ENCODE data around the gene SLC12A8. TPM values are rescaled to one million over a fixed set of nuclear protein-coding genes. Genes with fewer than 3 reads are reported as not detected.

The SLC12A8 gene
- polyA plus RNA-seq, 1 donor, result 0.37 TPM

DNA sequence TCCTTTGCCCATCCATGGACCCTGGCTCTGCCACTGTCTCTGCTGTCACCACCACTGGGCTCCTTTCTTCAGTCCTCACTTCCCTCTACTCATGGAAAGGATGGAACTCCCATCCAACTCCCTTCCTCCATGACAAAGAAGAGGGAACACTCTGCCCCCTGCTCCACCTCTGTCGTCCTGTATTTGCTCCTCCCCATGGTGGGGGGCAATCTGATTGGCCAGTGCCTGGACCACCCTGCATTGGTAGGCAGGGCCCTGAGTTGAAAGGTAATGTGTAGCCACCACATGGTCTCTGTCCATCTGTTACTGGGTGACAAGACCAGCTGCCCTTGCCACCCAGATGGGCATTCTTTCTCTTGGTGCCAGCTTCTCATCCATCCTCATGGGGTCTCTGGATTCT, 136.1 kb downstream of the SLC12A8 start:
- no peak for DNase-seq (ENCODE audit: low read depth)

DNA sequence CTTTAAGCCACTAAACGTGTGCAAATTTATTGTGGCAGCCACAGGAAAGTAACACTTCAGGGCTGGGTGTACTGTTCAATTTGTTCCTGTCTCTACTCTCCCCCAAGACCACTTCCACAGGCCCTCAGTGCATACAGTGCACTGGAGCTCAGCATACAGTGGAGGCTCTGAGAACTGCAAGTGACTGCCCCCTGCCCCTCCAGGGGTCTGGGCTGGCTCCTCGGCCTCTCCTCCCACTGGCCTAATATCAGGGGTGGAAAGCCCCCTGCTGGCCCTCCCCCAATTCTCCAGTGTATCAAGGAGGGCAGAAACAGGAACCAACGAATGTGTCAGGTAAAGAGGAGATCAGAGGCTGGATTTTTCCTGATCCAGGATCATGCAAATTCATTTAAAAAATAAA, 136.8 kb downstream of the SLC12A8 start:
- DNase-seq (ENCODE audit: low read depth), result no peak

DNA sequence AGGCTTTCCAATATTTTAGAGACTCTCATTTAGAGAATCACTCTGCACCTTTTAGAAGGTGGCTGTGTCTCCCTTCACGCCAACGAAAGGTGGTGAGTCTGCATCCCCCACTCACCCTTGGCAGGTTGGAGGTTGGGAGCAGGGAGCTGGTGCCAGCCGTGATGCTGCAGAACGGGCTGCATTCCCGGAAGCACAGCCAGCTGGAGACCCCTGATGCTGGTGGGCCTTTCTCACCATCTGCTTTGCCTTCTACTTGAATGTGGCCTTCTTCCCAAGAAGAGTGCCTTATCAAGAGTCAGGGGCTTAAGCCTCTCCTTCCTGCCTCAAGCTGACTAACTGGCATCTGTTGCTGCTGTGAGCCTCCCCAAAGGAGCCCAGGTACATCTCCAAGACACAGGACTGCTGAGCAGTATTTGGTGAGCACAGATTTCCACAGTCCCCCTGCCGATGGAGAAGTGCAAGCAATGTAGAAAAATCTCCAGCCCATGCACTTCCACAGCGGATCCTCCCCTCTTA, 139.1 kb downstream of the SLC12A8 start:
- no peak for DNase-seq (ENCODE audit: low read depth)

- DNase-seq (ENCODE audit: low read depth), result no peak
Observed at GRCh38 chr3:125072749-125073389, 139.7 kb downstream of the SLC12A8 start.

- no peak for DNase-seq (ENCODE audit: low read depth)
Observed at GRCh38 chr3:125072301-125072700, 140.2 kb downstream of the SLC12A8 start.

DNA sequence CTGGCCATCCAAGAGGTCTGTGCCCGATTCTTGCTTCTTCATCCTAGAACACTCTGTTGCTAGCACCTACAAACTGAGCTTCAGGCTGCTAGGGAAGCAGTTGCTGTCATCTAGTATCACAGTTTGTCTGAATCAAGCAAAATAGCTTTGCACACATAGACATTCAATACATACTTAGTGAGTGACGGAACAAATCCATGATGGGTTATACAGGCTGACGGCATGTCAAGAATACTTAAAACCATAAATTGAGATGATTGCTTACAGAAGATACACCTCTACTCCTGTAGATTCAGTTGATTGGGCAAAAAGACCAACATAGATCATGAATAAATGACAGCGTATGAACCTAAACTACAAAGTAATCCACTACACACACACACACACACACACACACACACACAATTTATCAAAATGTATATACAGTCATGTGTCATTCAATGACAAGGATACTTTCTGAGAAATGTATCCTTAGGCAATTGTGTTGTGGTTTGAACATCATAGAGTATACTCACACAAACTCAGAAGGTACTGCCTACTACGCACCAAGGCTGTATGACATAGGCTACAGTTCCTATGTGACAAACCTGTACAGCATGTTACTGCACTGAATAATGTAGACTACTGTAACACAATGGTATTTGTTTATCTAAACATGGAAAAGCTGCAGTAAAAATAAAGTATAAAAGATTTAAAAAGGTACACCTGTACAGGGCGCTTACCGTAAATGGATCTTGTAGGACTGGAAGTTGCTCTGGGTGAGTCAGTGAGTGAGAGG, 142.4 kb downstream of the SLC12A8 start:
- DNase-seq (ENCODE audit: low read depth), result no peak

- no peak for DNase-seq (ENCODE audit: low read depth)
Observed at GRCh38 chr3:125069452-125069851, 143.1 kb downstream of the SLC12A8 start.

DNA sequence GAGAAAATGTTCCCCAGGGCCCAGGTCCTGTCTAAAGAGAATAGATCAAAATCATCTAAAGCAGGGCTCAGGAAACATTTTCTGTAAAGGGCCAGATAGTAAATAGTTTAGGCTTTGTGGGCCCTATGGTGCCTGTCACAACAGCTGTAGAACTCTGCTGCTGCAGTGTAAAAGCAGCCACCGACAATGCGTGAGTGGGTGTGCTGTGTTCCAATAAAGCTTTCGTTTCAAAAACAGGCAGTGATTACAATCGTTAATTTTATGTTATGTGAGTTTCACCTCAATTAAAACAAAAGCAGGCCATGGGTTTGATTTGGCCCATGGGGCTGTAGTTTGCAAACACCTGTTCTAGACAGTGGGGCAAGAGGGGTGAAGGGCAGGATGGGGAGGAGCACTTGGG, 144.3 kb downstream of the SLC12A8 start:
- no peak for DNase-seq (ENCODE audit: low read depth)

DNA sequence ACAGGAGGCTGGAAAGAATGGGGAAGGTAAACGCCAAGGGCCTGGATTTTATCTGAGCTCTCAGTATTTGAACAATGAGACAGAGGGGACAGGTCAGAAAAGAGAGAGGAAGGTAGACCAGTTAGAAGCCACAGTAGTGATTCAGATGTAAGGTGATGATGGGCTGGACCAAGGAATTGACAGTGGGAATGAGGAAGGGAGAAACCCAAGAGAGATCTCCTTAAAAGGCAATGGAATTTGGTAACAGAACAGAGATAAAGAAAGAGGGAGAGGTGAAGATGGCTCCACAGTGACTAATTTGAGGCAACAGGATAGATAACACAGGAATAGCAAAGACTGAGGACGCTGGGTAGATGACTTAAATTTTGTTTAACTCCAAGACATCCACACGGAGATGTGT, 145.3 kb downstream of the SLC12A8 start:
- no peak for DNase-seq (ENCODE audit: low read depth)

GRCh38 chr3:125062904-125063618, 149.5 kb downstream of the SLC12A8 start:
- no peak for DNase-seq (ENCODE audit: low read depth)

DNA sequence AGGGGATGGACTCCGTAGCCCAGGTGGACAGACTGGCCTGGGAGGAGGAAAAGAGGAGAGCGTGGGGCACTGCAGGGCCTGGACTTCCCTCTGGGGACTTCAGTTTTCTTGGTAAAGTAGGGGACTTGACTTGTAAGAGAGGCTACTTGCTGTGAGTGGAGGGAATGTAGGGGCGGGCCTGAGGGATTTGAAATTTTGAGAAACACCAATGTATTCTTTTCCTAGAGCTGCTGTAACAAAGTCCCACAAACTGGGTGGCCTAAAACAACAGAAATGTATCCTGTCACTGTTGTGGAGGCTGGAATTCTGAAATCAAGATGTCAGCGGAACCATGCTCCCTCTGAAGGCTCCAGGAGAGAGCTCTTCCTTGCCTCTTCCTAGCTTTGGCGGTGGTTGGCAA, 150.9 kb downstream of the SLC12A8 start:
- DNase-seq (ENCODE audit: low read depth), result no peak

GRCh38 chr3:125061170-125061569, 151.4 kb downstream of the SLC12A8 start:
- no peak for DNase-seq (ENCODE audit: low read depth)

DNA sequence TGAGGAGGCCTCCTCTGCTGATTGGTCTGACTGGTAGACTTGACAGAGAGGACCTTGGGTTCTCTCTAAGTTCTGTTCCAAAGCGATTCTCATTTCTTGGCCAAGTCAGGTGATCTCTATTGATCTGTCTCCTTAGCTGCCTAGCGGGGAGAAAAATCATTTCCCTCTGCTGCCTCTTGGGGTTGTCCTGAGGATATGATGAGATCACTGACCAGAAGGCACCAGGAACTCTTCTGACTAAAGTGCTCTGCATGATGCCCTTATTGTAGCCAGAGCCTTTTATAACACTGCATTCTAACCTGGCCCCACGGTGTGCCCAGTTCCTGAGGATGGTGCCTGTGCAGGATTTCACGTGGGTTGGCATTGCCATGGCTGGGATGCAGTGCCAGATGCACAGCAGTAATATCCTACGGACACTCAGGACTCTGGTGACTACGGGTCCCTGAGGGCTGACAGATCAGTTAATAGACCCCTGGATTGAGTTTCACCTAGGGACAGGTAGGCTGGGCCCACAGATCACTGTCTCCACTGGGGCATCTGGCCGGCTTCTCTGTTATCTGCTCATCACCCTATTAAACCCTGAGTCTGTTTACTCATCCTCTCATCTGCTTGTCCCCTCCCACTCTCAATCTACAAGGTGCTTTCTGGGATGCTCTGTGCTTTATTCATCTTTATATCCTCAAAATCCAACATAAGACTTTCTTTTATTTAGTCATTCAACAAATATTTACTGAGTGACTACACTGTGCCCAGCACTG, 152.9 kb downstream of the SLC12A8 start:
- no peak for DNase-seq (ENCODE audit: low read depth)

GRCh38 chr3:125058959-125059358, 153.6 kb downstream of the SLC12A8 start:
- no peak for DNase-seq (ENCODE audit: low read depth)

DNA sequence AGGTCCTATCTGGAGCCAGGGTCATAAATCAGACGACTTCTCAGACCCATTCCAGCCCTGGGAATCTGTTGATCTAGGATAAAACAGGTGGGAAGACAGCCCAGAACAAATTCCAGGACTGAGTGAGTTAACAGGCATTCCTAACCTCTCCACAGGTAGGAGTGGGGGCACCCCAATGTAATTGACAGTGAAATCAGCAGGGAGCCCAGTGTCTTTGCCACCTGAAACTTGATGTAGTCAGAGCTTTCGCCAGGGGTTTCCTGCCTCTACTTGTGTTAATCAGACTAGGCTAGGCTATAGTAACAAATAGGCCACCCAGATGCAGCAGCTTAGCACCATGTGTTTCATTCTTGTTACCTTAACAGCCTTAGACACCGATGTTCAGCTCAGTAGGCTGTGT, 154.0 kb downstream of the SLC12A8 start:
- no peak for DNase-seq (ENCODE audit: low read depth)

DNA sequence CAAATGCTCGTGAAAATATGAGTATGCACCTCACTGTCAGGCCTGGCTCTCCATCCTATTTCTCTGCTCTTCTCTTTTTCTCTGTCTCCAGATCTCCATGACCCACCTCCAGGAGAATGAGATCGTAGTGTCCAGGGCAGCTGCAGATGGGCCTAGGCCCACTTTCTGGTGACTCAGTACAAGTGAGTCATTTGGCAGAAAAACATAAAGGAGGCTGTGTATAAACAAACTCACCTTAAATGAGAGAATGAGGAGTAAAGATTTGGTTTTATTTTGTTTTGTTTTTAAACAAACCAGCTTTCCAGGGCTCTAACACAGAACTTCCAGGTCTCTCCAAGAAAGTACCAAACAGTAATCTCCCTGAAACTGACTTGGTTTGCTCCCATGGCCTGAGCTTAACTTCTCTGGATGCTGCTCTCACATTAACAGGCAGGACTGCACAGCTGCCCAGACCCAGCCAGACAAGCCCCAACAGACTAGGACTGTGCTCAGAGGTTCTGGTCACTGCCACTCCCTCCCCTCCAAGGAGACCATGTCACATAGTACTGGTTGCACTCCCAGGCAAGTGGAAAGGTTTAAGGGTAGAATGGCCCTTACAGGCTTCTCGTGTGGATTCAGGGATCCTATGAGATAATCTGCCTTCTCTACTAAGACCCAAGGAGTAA, 155.2 kb downstream of the SLC12A8 start:
- no peak for DNase-seq (ENCODE audit: low read depth)

GRCh38 chr3:125055913-125056745, 156.4 kb downstream of the SLC12A8 start, which contains the start of gene HEG1:
Gene HEG1, minus strand, starts transcription at chr3:125055997. Its CDS starts 107 bp downstream, at chr3:125055890.
- DNase-seq (ENCODE audit: low read depth), result no peak

DNA sequence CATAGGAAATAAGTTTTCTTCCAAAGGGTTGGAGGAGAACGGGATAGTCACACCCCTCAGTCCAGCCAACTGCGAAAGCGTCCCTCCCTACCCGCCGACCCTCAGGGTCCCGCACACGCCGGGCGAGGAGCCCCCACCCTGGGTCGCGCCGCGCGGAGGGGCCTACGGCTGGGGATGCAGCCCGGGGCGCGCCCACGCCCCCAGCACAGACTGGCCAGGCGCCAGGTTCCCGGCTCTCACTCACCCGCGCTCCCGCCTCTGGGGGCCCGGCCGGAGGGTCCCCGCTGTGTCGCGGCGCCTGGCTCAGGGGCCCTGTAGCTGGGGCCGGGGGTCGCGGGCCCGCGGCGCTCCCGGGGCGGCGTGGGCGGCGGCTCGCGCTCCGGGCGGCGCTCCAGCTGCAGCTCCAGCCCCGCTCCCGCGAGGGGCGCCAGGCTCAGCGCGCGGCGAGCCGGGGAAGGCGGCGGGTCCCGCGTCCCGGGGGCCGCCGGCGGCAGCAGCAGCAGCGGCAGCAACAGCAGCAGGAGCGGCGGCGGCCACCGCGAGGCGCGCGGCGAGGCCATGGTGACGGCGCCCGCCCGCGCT, 157.1 kb downstream of the SLC12A8 start:
- DNase-seq (ENCODE audit: low read depth), result no peak

DNA sequence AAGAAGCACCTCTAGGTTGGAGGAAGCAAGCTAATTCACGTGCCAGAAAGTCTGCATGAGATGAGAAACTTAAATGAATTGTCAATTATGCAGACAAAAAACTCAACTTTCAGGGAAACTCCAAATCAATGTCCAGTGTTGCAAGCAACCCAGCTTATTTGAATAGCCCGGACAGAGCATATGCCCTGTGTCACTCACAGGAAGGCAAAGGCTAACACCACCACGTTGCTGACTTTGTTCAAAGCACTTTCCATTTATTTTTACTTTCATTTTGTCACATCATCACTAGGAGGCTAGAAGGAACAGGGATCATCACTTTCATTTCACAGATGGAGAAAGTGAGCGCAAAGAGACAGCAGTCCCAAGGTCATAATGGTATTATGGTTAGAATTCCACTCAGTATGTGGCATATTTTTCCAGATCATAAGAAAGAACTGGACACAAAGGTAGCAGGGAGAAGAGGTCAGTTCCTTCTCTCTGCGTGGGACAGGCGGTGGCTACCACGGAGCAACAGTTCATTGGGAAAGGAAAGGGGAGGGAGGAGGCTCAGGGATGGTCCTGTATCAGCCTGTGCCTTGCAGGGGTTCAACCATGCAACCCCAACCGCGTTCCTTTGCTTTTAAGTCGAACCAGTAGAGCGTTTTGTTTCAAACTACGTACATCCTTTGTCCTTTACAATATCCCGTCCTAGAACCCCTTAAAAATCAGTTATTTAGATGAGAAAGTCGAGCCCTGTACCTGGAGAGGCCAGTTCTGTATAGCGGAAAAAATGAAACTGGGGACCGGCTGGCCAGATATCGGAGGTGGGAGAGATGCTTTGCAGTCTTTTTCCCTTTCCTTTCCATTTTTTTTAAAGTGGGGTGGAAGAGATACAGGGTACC, 157.9 kb downstream of the SLC12A8 start:
- no peak for DNase-seq (ENCODE audit: low read depth)
